ENCODE measurements around the gene SMAD9.
"Not testable (repeated sequence)": the region's sequence is repeated elsewhere in the genome, so short reads cannot be mapped to it uniquely, and the experiment has no call there.

SMAD9 gene

DNA sequence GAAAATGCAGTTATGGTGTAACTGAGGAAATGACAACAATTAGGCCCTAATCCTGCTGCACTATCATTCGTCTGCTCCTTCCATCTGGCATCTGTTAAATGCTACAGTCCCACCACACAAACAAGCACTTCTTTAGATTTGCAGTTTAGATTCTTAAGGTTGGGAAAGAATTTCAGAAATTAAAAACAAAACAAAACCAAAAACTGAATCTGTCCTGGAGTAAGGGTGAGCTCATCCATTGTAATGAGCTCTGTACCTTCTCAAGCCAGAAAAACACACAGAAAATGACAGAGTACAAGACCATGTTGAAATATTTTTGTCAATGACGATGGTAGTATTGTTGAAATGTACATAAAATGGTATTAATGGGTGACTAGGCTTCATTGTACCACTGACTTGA, 28.3 kb downstream of the SMAD9 start:
- Mint-ChIP-seq H3K27ac (no peak overlapping the region), H3K4me3 (no peak overlapping the region), H3K4me1 (ENCODE audit: low read depth) (no peaks in the 10 kb centered on the region), H3K27me3 (ENCODE audit: low read depth) (peaks cover 19% of the 10 kb centered on the region), H3K9me3 (no peaks in the 10 kb centered on the region), H3K36me3 (ENCODE audit: low read depth) (no peaks in the 10 kb centered on the region)

DNA sequence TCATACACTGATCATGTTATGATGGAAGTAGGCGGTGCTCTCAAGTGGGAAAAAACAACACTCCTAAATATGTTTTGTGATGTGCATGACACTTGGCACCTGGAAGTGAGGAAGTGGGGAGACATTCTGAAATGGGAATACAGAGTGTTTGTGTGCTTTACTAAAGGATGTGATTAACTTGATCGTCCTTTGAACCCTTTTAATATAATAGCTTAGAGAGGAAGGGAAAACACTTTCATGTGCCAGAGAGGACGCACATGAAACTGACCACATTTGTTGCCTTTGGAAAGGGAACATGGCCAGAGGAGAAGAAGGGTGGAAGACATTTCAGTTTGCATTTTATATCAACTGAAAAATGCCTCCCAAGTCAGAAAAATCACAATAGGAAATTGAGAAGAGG, 31.4 kb downstream of the SMAD9 start:
- Mint-ChIP-seq H3K9me3 (no peaks in the 10 kb centered on the region), H3K4me3 (no peak overlapping the region), H3K27me3 (ENCODE audit: low read depth) (peaks cover 13% of the 10 kb centered on the region), H3K4me1 (ENCODE audit: low read depth) (no peaks in the 10 kb centered on the region), H3K36me3 (ENCODE audit: low read depth) (no peaks in the 10 kb centered on the region), H3K27ac (no peak overlapping the region)

DNA sequence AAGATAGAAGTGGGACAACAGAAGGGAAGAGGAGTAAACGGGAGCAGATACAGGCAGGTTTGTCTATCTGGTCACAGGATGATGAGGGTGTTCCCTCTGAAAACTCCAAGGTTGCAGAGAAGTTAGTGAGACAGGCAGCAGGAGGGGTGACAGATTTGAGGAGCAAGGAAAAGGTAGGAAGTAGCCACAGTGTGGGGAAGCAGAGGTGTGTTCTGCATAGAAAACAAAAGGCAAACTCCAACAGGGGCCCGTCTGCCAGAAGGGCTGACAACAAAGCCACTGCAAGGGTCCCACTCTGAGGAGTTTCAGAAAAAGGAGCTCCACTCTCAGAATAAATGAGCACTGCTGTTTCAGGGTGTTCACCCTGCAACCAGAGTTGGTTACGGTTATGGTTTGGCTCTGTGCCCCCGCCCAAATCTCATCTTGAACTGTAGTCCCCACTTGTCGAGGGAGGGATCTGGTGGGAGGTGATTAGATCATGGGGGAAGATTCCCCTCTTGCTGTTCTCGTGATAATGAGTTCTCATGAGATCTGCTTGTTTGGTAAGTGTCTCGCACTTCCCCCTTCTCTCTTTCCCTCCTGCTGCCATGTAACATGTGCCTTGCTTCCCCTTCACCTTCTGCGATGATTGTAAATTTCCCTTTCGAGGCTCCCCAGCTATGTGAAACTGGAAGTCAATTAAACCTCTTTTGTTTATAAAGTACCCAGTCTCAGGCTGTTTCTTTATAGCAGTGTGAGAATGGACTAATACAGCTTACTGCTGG, 32.1 kb downstream of the SMAD9 start:
- no peaks in the 10 kb centered on the region for H3K4me1 Mint-ChIP-seq (ENCODE audit: low read depth)
- peaks cover 13% of the 10 kb centered on the region for H3K27me3 Mint-ChIP-seq (ENCODE audit: low read depth)
- H3K4me3 Mint-ChIP-seq = no peak overlapping the region
- no peak overlapping the region for H3K27ac Mint-ChIP-seq
- no peaks in the 10 kb centered on the region for H3K36me3 Mint-ChIP-seq (ENCODE audit: low read depth)
- no peaks in the 10 kb centered on the region for H3K9me3 Mint-ChIP-seq

DNA sequence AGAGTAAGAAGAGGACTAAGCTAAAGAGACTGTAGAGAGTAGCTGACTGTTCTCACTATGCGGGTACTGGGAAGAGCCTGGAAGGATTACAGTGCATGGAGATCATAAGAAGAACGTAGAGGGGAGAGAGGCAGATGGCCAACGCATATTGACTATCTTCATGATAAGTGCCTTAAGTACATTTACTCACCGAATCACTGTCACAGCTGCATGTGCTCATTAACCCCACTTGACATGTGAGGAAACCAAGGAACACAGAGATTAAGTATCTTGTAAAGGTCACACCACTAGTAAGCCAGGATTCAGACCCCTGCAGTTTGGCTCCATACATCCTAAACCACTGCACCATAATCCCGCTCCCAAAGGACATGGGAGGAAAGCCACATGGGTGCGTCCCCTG, 34.1 kb downstream of the SMAD9 start:
- no peaks in the 10 kb centered on the region for H3K4me1 Mint-ChIP-seq (ENCODE audit: low read depth)
- no peak overlapping the region for H3K27ac Mint-ChIP-seq
- no peaks in the 10 kb centered on the region for H3K9me3 Mint-ChIP-seq
- H3K36me3 Mint-ChIP-seq (ENCODE audit: low read depth) = no peaks in the 10 kb centered on the region
- peaks cover 9% of the 10 kb centered on the region for H3K27me3 Mint-ChIP-seq (ENCODE audit: low read depth)
- no peak overlapping the region for H3K4me3 Mint-ChIP-seq

DNA sequence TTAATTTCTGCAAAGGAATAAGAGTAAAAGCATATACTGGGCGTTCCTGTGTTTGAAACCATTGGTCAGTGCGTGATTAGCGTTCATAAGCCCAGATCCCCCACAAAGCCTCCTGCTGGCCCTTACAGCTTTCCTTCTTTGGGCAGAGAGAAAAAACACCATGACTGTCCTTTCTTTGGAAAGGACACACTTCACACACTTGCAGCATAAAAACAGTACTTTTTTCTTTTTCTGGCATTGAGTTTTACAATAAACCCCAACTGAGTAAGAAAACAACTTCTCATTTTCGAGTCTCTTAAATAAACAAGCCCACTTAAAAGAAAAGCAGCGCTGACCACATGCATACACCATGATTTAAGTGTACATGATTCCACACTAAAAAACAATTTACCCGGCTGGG, 35.8 kb downstream of the SMAD9 start:
- Mint-ChIP-seq H3K27ac (no peak overlapping the region), H3K36me3 (ENCODE audit: low read depth) (no peaks in the 10 kb centered on the region), H3K4me3 (no peak overlapping the region), H3K27me3 (ENCODE audit: low read depth) (peaks cover 5% of the 10 kb centered on the region), H3K9me3 (no peaks in the 10 kb centered on the region), H3K4me1 (ENCODE audit: low read depth) (no peaks in the 10 kb centered on the region)

DNA sequence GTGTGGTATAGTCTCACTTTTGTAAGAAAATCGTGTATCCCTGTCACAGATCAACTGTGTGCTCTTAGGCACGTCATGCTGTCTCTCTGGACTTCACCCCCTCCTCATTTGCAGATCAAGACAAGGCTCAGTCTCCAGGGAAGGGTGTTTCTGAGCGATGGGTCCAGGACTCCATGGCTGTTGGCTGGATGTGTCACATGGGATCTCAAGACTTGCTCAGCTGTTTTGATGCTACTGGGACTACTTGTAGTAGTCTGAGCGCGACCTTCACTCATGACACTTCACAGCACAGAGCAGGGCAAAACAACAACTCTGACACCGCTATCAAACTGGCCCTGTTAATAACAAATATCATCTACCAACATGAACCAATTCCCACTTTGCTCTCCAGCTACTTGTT, 36.2 kb downstream of the SMAD9 start:
- Mint-ChIP-seq H3K27ac (no peak overlapping the region), H3K27me3 (ENCODE audit: low read depth) (peaks cover 5% of the 10 kb centered on the region), H3K36me3 (ENCODE audit: low read depth) (no peaks in the 10 kb centered on the region), H3K4me1 (ENCODE audit: low read depth) (no peaks in the 10 kb centered on the region), H3K9me3 (no peaks in the 10 kb centered on the region), H3K4me3 (no peak overlapping the region)

DNA sequence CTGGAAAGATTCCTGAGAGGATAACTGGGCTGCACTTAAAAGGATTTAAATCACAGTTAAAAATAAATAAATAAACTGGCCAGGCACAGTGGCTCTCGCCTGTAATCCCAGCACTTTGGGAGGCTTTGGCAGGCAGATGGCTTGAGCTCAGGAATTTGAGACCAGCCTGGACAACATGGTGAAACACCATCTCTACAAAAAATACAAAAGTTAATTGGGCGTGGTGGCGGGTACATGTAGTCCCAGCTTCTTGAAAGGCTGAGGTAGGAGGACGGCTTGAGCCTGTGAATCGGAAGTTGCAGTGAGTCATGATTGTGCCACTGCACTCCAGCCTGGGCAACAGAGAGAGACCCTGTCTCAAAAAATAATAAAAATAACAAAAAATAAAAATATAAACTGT, 36.6 kb downstream of the SMAD9 start:
- not testable (repeated sequence) for H3K4me3 Mint-ChIP-seq; H3K27ac Mint-ChIP-seq; H3K4me1 Mint-ChIP-seq (ENCODE audit: low read depth); H3K9me3 Mint-ChIP-seq; H3K36me3 Mint-ChIP-seq (ENCODE audit: low read depth); H3K27me3 Mint-ChIP-seq (ENCODE audit: low read depth)

DNA sequence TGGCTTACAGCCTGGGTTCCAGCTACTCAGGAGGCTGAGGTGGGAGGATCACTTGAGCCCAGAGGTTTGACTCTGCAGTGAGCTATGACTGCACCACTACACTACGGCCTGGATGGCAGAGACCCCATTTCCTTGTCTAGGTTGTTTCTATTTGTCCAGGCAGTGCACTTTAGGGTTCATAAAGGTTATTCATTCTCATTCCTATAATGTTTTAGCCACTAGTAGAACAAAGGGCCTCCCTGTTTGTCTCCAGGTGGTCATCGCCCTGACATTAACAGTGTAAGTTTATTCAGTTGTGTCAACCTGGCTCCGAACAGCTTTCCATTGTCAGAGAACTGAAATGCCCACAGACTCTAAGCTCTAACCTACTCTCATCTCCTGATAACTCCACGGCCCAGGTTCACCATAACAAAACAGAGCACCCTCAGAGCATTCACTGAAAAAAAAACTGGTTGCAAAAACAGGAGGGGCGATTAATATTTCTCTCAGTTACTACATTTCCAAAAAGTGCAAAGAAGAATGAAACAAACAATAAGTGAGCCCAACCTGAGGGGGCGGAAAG, 37.1 kb downstream of the SMAD9 start:
- Mint-ChIP-seq H3K4me3 (no peak overlapping the region), H3K27ac (no peak overlapping the region), H3K27me3 (ENCODE audit: low read depth) (peaks cover 5% of the 10 kb centered on the region), H3K4me1 (ENCODE audit: low read depth) (no peaks in the 10 kb centered on the region), H3K36me3 (ENCODE audit: low read depth) (no peaks in the 10 kb centered on the region), H3K9me3 (no peaks in the 10 kb centered on the region)

DNA sequence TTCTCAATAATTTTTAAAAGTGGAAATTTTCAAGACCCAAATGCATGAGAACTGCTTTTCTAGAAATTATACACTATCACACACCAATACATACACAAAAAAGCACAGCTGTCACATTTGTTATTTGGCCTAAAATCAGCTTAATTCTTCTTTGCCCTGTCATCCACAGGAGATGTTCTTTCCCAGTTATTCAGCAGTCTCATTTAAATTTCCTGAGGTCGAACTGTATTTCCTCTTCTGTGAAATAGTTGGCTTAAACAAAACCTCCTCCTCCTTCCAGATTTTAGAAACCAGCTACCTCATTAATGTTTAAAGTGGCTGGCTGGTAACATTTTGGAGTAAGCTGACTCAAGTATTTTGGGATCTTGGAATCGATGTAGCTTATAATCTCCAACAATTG, 39.1 kb downstream of the SMAD9 start:
- no peaks in the 10 kb centered on the region for H3K4me1 Mint-ChIP-seq (ENCODE audit: low read depth)
- no peak overlapping the region for H3K4me3 Mint-ChIP-seq
- H3K9me3 Mint-ChIP-seq = no peaks in the 10 kb centered on the region
- H3K27ac Mint-ChIP-seq = no peak overlapping the region
- no peaks in the 10 kb centered on the region for H3K36me3 Mint-ChIP-seq (ENCODE audit: low read depth)
- peaks cover 1% of the 10 kb centered on the region for H3K27me3 Mint-ChIP-seq (ENCODE audit: low read depth)

DNA sequence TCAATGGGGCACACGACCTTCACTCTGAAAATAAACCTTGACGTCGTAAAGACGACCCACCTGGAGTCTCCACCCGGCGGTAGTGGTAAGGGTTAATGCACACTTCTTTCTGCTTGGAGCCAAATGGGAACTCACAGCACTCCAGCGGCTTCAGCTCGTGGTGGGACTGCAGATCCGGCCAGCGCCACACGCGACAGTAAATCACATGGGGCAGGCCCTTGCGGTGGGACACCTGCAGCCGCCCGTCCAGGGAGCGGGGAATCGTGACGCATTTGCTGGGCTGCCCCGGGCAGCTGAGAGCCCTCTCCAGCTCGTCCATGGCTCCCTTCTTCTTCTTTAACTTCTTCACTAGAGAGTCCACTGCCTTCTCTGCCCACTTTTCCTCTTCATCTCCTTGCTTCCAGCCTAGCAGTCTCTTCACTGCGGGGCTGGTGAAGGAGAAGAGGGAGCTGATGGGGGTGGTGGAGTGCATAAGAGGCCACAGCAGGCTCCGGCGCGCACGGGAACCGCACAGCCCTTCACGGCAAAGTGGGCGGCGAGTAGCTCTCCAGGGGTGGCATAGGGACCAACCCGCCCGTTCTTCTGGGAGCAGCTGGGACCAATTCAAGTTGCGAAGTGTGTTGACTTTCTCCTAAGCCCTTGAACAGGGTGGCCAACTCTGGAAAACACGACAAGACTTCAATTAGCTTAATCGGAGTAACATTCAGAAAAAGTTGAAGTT, 40.7 kb downstream of the SMAD9 start:
- Mint-ChIP-seq H3K4me3 (no peak overlapping the region), H3K4me1 (ENCODE audit: low read depth) (no peaks in the 10 kb centered on the region), H3K27ac (no peak overlapping the region), H3K36me3 (ENCODE audit: low read depth) (no peaks in the 10 kb centered on the region), H3K9me3 (no peaks in the 10 kb centered on the region), H3K27me3 (ENCODE audit: low read depth) (peaks cover 9% of the 10 kb centered on the region)

DNA sequence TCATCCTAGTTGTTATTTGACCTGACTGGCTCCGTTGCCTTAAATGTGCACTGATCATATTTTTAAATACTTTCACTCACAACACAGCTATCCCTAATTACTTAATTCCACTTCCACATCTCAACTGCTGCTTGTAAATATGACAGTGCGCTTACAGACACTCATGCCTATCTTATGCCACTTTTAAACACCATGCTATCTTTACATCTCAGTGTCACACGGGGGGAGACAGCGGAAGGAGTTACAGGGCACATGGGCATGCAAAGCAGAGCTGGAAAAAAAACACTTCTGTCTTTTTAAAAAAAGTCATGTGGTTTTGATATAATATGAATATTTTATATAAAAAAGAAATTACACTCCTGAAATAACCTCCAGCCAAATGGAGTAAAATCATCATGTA, 44.1 kb downstream of the SMAD9 start:
- H3K27ac Mint-ChIP-seq = no peak overlapping the region
- no peak overlapping the region for H3K4me3 Mint-ChIP-seq
- H3K9me3 Mint-ChIP-seq = no peaks in the 10 kb centered on the region
- H3K36me3 Mint-ChIP-seq (ENCODE audit: low read depth) = no peaks in the 10 kb centered on the region
- no peaks in the 10 kb centered on the region for H3K4me1 Mint-ChIP-seq (ENCODE audit: low read depth)
- peaks cover 17% of the 10 kb centered on the region for H3K27me3 Mint-ChIP-seq (ENCODE audit: low read depth)

DNA sequence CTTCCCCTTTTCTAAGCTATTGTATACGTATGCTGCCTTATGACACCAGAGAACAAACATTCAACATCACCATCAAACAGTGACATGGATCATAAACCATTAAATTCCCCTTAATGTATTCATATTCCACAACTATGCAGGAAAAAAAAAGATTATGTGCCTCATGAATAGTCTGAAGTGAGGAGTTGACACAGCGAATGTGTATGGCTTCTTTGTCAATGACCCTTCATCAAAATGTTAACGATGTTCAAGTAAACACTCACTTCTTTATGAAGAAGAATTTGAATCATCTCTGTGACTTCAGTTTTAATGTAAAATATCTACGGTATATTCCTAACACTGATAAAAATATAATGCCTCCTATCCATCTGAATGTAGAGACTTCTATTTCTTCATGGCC, 44.6 kb downstream of the SMAD9 start:
- Mint-ChIP-seq H3K4me3 (no peak overlapping the region), H3K4me1 (ENCODE audit: low read depth) (no peaks in the 10 kb centered on the region), H3K9me3 (no peaks in the 10 kb centered on the region), H3K27ac (no peak overlapping the region), H3K27me3 (ENCODE audit: low read depth) (peaks cover 17% of the 10 kb centered on the region), H3K36me3 (ENCODE audit: low read depth) (no peaks in the 10 kb centered on the region)

DNA sequence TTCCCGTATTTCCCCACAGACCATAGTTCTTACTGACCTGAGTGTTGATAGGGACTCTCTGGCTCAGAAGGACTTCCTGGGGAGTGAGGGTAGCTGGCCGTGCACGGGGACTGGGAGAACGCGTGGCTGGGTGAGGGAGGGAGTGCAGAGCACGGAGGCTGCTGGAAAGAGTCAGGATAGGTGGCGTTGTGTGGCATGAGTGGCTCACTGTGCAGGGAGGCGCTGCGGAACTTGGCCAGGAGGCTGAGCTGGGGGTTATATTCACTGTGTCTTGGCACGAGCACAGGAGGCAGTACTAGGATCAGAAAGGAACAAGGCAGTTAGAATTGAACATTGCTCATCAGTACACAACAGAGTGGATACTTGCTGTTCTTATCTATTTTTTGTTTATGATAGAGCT, 47.4 kb downstream of the SMAD9 start:
- no peaks in the 10 kb centered on the region for H3K4me1 Mint-ChIP-seq (ENCODE audit: low read depth)
- peaks cover 25% of the 10 kb centered on the region for H3K27me3 Mint-ChIP-seq (ENCODE audit: low read depth)
- no peaks in the 10 kb centered on the region for H3K9me3 Mint-ChIP-seq
- no peak overlapping the region for H3K27ac Mint-ChIP-seq
- no peak overlapping the region for H3K4me3 Mint-ChIP-seq
- H3K36me3 Mint-ChIP-seq (ENCODE audit: low read depth) = no peaks in the 10 kb centered on the region

DNA sequence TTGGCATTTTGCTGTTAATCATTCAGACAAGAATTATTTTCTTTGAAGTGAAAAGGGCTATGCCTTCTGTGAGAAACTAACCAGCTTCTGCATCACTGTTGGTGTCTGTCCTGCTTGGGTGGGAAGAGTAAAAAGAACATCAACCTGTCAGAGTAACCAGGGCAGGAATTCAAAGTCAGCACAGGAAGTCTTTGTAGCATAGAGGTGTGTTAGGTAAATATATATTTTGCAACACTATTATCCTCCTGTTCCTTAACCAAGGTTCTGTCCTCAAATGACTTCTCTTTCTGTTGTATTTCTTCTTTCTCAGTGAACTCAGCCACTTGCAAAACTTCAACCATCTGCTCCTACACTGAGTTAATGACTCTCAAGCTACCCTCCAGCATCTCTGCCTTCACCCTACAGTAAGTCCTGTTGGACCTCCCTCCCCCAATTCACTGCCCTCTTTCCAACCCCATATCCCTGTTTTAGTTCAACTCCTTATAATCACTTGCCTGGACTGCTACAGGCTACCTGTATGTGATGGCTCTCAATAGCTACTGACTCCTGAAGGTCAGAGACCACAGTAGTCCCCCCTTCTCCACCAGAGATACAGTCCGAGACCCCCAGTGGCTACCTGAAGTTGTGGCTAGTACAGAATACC, 49.9 kb downstream of the SMAD9 start:
- Mint-ChIP-seq H3K4me3 (no peak overlapping the region), H3K4me1 (ENCODE audit: low read depth) (no peaks in the 10 kb centered on the region), H3K27ac (no peak overlapping the region), H3K9me3 (no peaks in the 10 kb centered on the region), H3K36me3 (ENCODE audit: low read depth) (no peaks in the 10 kb centered on the region), H3K27me3 (ENCODE audit: low read depth) (peaks cover 25% of the 10 kb centered on the region)

DNA sequence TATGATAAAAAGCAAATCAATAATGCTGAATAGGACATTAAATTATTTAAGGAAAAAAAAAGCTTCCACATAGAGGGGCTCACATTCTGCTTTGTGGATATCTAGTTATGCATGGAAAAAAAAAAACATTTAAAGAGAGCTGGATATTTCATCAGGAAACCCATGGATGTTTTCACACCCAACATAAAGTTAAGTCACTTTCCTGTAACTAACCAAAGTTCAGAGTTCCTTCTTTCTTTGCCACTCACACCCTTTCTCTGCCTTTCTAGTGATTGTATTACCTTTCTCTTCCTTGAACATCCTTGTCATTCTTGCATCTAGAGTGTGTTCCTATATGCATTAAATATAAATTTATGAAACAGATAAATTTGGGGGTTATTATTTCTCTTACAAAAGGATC, 53.8 kb downstream of the SMAD9 start:
- Mint-ChIP-seq H3K27ac (no peak overlapping the region), H3K27me3 (ENCODE audit: low read depth) (peaks cover 14% of the 10 kb centered on the region), H3K4me3 (no peak overlapping the region), H3K36me3 (ENCODE audit: low read depth) (no peaks in the 10 kb centered on the region), H3K9me3 (no peaks in the 10 kb centered on the region), H3K4me1 (ENCODE audit: low read depth) (peaks cover 3% of the 10 kb centered on the region)
